GM12864 (cell line): ENCODE measurements around the gene DNAJC11.

Experiments
- DNase-seq: peaks from one replicate; pipeline ENCODE4 v3.0.0-alpha.2; 2011; ENCODE audit warnings: low read depth
- H3K4me3 ChIP-seq: 2 replicates; pipeline ENCODE4 v1.5.1; 2011; ENCODE audit warnings: mild to moderate bottlenecking, low read depth, low read length, control low read depth
- TF ChIP-seq, protein P1 (sequence below): IDR thresholded peaks from 2 replicates; pipeline ENCODE4 v1.5.1; 2011; ENCODE audit warnings: low read depth, mild to moderate bottlenecking, moderate library complexity, low read length, control low read depth, inconsistent platforms; ENCODE audit errors: missing control alignments

The DNAJC11 gene

DNA sequence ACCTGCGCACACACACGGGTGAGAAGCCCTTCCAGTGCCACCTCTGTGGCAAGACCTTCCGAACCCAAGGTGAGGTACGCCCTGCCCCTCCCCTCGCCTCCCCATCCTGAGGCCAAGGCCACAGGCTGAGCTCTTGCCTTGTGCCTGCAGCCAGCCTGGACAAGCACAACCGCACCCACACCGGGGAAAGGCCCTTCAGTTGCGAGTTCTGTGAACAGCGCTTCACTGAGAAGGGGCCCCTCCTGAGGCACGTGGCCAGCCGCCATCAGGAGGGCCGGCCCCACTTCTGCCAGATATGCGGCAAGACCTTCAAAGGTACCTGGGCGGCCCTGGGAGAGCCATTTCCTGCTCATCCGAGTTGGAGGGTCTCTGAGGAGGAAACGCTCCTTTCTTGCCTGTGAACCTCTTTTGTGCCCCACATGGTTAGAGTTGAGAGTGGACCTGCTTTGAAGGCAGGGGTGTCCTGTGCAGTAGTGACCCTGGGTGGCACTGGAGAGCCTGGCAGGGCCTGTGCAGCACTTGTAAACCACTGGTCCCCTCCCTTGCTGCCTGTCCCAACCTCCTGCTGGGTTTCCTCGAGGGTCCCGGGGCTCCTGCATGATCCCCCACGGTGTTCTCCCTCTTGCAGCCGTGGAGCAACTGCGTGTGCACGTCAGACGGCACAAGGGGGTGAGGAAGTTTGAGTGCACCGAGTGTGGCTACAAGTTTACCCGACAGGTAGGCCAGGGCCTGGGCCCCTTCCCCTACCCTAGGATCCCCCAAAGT, 113.3 kb downstream of the DNAJC11 start:
- H3K4me3 ChIP-seq, result no peak overlapping the region
- TF ChIP-seq, protein P1, sequence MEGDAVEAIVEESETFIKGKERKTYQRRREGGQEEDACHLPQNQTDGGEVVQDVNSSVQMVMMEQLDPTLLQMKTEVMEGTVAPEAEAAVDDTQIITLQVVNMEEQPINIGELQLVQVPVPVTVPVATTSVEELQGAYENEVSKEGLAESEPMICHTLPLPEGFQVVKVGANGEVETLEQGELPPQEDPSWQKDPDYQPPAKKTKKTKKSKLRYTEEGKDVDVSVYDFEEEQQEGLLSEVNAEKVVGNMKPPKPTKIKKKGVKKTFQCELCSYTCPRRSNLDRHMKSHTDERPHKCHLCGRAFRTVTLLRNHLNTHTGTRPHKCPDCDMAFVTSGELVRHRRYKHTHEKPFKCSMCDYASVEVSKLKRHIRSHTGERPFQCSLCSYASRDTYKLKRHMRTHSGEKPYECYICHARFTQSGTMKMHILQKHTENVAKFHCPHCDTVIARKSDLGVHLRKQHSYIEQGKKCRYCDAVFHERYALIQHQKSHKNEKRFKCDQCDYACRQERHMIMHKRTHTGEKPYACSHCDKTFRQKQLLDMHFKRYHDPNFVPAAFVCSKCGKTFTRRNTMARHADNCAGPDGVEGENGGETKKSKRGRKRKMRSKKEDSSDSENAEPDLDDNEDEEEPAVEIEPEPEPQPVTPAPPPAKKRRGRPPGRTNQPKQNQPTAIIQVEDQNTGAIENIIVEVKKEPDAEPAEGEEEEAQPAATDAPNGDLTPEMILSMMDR, result no peak
- DNase-seq, result no peak

DNA sequence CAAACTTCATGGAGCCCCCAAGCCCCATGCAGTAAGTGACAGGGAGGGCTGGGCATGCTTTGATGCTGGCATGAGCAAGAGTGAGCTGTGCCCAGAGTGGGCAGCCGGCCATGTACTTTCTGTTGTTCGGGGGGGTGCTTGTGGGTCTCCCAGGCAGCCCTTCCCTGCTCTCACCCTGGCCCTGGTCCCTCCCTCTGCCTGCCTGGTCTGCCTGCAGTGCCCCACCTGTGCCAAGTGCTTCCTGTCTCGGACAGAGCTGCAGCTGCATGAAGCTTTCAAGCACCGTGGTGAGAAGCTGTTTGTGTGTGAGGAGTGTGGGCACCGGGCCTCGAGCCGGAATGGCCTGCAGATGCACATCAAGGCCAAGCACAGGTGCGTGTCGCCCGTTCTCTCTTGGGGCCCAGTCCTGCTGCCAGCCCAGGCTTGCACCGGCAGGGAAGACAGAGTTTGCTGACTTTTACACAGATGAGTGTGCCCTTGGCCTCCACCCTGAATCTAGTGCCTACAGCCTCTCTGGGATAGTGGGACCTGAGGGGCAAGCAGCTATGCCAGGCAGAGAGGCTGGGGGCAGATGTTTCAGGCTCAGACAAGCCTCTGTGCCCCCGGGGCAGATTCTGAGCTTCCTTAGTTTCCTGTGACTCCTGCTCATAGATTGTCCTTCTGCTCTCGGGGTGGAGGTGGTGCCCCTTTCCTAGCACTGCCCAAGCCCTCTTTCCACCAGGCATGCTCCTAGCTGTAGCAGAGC, 114.2 kb downstream of the DNAJC11 start:
- TF ChIP-seq, protein P1, result no peak

DNA sequence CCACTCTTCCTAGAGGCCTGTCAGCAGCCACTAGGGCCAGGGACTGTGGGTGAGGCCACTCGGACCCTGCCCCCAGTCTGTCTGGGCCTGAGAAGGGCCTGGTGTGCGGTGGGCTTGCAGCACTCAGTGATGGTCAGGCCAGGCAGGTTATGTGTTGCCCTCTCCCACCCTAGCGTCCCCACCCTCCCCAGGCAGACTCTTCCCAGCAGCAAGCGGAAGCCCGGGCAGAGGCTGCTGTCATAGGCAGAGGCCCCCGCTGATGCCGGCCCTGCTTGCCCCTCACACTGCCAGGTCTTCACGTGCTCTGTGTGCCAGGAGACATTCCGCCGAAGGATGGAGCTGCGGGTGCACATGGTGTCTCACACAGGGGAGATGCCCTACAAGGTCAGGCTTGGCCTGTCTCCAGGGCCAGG, 115.2 kb downstream of the DNAJC11 start:
- no peak for DNase-seq
- H3K4me3 ChIP-seq, result no peak overlapping the region
- TF ChIP-seq, protein P1, result no peak

More for the DNA sequence above, 114.2 kb downstream of the DNAJC11 start:
- DNase-seq, result no peak
- H3K4me3 ChIP-seq, result no peak overlapping the region

DNA sequence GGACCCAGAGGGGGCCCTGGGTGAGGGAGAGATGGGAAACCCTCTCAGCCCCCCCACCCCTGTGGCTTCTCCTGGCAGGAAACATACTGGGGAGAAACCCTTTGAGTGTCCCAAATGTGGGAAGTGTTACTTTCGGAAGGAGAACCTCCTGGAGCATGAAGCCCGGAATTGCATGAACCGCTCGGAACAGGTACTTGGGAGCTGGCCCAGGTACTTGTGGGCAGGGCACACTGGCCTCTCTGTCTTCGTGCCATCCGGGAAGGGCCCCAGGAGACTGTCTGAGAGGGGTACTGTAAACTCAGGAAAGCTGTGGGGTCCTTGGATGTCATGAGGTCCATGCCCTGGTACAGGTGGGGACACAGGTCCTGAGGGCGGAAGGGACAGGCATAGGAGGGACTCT, 115.8 kb downstream of the DNAJC11 start:
- no peak overlapping the region for H3K4me3 ChIP-seq
- TF ChIP-seq, protein P1, result no peak
- DNase-seq, result no peak

DNA sequence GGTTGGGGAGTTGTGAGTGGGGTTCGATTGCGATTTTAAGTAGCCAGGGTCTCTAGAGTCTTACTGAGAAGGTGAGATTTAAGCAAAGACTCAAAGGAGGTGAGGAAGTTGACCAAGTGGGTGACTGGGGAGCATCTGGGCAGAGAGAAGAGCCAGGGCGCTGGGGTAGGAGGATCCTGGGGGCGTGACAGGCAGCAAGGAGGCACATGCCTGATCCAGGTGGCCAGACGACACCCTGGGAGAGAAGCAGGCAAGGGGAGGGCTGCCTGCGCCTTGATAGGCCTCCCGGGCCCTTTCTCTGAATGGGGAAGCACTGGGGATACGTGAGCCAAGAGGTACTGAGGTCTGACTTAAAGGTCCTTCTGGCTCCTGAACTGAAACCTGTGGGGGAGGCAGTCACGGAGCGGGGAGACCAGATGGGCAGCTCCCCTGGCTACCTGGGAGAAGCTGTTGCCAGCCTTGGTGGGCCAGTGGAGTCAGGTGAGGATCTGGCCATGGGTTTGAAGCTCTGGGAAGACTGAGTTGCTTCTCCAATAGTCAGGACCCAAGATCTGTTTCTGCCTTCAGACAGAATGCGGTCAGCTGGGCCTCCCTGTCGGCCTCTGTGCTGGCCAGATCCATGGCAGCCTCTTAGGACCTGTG, 116.4 kb downstream of the DNAJC11 start:
- DNase-seq, result no peak
- no peak overlapping the region for H3K4me3 ChIP-seq
- TF ChIP-seq, protein P1, result no peak
